Body of pancreas (tissue), 4 donors: Measurements from ENCODE around the gene KIF1A.

Source experiments
- CTCF ChIP-seq, 7 experiments: fragments of 450-650 bp in 4 of 7; fragments of 200-600 bp in 3 of 7; sonication (generic) in 3 of 7; IDR thresholded peaks; one replicate each; pipeline ENCODE4 v1.5.1; 2016 to 2019; ENCODE audit warnings: antibody characterized with exemption in 7 of 7
- POLR2A ChIP-seq, 3 donors: fragments of 450-650 bp; IDR thresholded peaks; one replicate each; pipeline ENCODE4 v1.6.1; 2016; ENCODE audit warnings: antibody characterized with exemption in 3 of 3, mild to moderate bottlenecking in 2 of 3

GRCh38 chr2:240707821-240708220, 112.2 kb downstream of the KIF1A start:
- no peak for TF ChIP-seq CTCF (IDR thresholded peaks at IDR 0.05)
- TF ChIP-seq POLR2A (IDR thresholded peaks at IDR 0.05) = no peak
